Astrocyte (in vitro differentiated cells and primary cell): ENCODE measurements around the gene SLC35G4. TPM values are rescaled to one million over a fixed set of nuclear protein-coding genes. Genes with fewer than 3 reads are reported as not detected.

Experiments
- DNase-seq: peaks from one replicate; pipeline ENCODE4 v3.0.0-alpha.2; 2010; ENCODE audit warnings: low read depth
- FAIRE-seq: peaks from 2 replicates; lab custom pipeline; 2011; peaks lifted over from hg19 to GRCh38; lab: Jason Lieb, UNC
- H2AFZ ChIP-seq: 2 replicates; pipeline ENCODE4 v1.6.0; 2012; ENCODE audit warnings: low read depth, low read length, inconsistent platforms
- H3K27ac ChIP-seq: 2 replicates; pipeline ENCODE4 v1.5.1; 2011; ENCODE audit warnings: low read depth, low read length, inconsistent platforms
- H3K27me3 ChIP-seq: 2 replicates; pipeline ENCODE4 v1.6.0; 2011; ENCODE audit warnings: low read length, inconsistent platforms; ENCODE audit not compliant: insufficient read depth
- H3K36me3 ChIP-seq: 2 replicates; pipeline ENCODE4 v1.5.1; 2011; ENCODE audit warnings: low read length, inconsistent platforms; ENCODE audit not compliant: insufficient read depth
- H3K4me1 ChIP-seq: 2 replicates; pipeline ENCODE4 v1.5.1; 2011; ENCODE audit warnings: low read length, inconsistent platforms; ENCODE audit not compliant: insufficient read depth
- H3K4me2 ChIP-seq: 2 replicates; pipeline ENCODE4 v1.6.0; 2012; ENCODE audit warnings: low read length, inconsistent platforms
- H3K4me3 ChIP-seq: 2 replicates; pipeline ENCODE4 v1.5.1; 2011; ENCODE audit warnings: low read depth, mild to moderate bottlenecking, low read length, inconsistent platforms; ENCODE audit not compliant: insufficient read depth
- H3K79me2 ChIP-seq: 2 replicates; pipeline ENCODE4 v1.6.0; 2012; ENCODE audit warnings: mild to moderate bottlenecking, low read length, inconsistent platforms; ENCODE audit not compliant: insufficient read depth
- H3K9ac ChIP-seq: 2 replicates; pipeline ENCODE4 v1.6.0; 2012; ENCODE audit warnings: mild to moderate bottlenecking, low read length, inconsistent platforms
- H3K9me3 ChIP-seq: 2 replicates; pipeline ENCODE4 v1.5.1; 2012; ENCODE audit warnings: low read depth, mild to moderate bottlenecking, low read length, inconsistent platforms; ENCODE audit not compliant: insufficient read depth
- H4K20me1 ChIP-seq: 2 replicates; pipeline ENCODE4 v1.6.0; 2012; ENCODE audit warnings: low read length, inconsistent platforms; ENCODE audit not compliant: insufficient read depth
- H3K27ac Mint-ChIP-seq: one replicate; pipeline ENCODE4 v1.8.0; 2021; ENCODE audit warnings: mild to moderate bottlenecking, mixed read lengths; ENCODE audit not compliant: unreplicated experiment
- H3K27me3 Mint-ChIP-seq: one replicate; pipeline ENCODE4 v1.8.0; 2021; ENCODE audit warnings: low read depth, mixed read lengths; ENCODE audit not compliant: unreplicated experiment
- H3K36me3 Mint-ChIP-seq: one replicate; pipeline ENCODE4 v1.8.0; 2021; ENCODE audit warnings: low read depth, mixed read lengths; ENCODE audit not compliant: unreplicated experiment
- H3K4me1 Mint-ChIP-seq: one replicate; pipeline ENCODE4 v1.8.0; 2021; ENCODE audit warnings: low read depth, mixed read lengths; ENCODE audit not compliant: unreplicated experiment
- H3K4me3 Mint-ChIP-seq: one replicate; pipeline ENCODE4 v1.8.0; 2021; ENCODE audit warnings: mild to moderate bottlenecking, moderate library complexity, mixed read lengths; ENCODE audit not compliant: unreplicated experiment
- H3K9me3 Mint-ChIP-seq: one replicate; pipeline ENCODE4 v1.8.0; 2021; ENCODE audit warnings: mild to moderate bottlenecking, mixed read lengths; ENCODE audit not compliant: unreplicated experiment
- EZH2 ChIP-seq: IDR thresholded peaks from 2 replicates; pipeline ENCODE4 v1.6.1; 2012; ENCODE audit warnings: mild to moderate bottlenecking, low read length, inconsistent platforms; ENCODE audit not compliant: insufficient read depth
- total RNA-seq: library from RNA; stranded (reverse); gene quantifications from 2 replicates; pipeline ENCODE4 v1.2.1, GENCODE V29; 2021
- TF ChIP-seq, protein P1 (sequence below): IDR thresholded peaks from 2 replicates; pipeline ENCODE4 v1.5.1; 2011; ENCODE audit warnings: low read depth, mild to moderate bottlenecking, inconsistent platforms, low read length, moderate library complexity; ENCODE audit not compliant: insufficient read depth

The SLC35G4 gene
- total RNA-seq, 1 donor from 2014 or later: not detected

DNA sequence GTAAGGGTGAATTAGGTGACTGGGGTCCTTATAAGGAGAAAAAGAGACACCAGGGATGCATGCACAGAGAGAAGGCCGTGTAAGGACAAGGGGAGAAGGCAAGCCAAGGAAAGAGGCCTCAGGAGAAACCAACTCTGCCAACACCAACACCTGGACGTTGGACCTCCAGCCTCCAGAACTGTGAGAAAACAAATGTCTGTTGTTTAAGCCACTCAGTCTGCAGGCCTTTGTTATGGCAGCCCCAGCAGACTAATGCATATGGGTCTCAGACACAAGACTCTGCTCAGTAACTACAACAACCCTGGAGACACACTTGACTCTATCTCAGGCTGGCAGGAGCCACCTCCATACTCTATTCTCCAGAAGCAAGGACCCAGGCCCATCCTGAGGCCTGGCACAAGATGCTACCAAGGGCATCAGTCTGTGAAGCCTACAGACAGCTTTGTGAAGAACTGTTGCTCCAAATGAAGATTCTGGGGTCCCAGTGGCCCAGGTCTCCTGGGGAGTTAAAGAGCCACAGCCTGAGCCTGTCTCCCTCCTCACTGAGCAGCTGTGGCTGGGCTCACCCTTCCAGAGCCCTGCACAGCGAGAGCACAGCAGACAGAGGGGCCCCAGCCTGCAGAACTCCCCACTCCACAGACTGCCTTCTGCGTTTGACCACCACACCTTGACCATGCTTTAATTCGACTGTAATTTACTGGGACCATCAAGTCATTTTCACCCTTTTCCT, 43.0 kb upstream of the SLC35G4 start:
- Mint-ChIP-seq H3K27me3 (peaks cover 12% of the 10 kb centered on the region), H3K36me3 (no peaks in the 10 kb centered on the region), H3K4me3 (no peak overlapping the region), H3K27ac (no peak overlapping the region), H3K9me3 (no peaks in the 10 kb centered on the region), H3K4me1 (no peaks in the 10 kb centered on the region)
- H3K4me3 ChIP-seq: no peak overlapping the region
- no peak overlapping the region for H3K9ac ChIP-seq
- no peaks in the 10 kb centered on the region for H4K20me1 ChIP-seq
- H2AFZ ChIP-seq: no peak overlapping the region
- FAIRE-seq: no peak
- no peaks in the 10 kb centered on the region for H3K9me3 ChIP-seq
- no peak overlapping the region for H3K4me2 ChIP-seq
- no peaks in the 10 kb centered on the region for H3K4me1 ChIP-seq
- no peaks in the 10 kb centered on the region for H3K79me2 ChIP-seq
- no peaks in the 10 kb centered on the region for H3K36me3 ChIP-seq
- DNase-seq: no peak
- H3K27me3 ChIP-seq: peaks cover 3% of the 10 kb centered on the region
- TF ChIP-seq EZH2: no peak
- no peak overlapping the region for H3K27ac ChIP-seq

DNA sequence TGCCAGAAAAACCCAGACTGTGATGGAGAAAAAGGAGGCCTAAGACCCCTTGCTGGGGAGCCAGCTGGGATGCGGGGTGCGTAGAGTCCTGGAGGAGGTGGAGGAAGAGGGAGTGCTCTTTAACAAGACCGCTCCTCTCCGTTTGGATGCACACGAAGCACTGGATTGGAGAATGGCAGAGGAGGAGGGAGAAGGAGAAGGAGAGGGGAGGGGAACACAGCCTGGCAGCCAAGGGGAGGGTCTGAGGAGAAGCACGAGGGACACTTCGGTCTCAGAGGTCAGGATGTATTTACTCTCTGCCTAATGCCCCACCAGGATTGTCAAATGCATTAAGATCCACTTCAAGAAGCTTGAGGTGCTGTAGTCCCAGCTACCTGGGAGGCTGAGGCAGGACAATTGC, 42.0 kb upstream of the SLC35G4 start:
- Mint-ChIP-seq H3K27ac (no peak overlapping the region), H3K4me3 (no peak overlapping the region), H3K9me3 (no peaks in the 10 kb centered on the region), H3K36me3 (no peaks in the 10 kb centered on the region), H3K27me3 (peaks cover 16% of the 10 kb centered on the region), H3K4me1 (no peaks in the 10 kb centered on the region)
- Histone ChIP-seq H3K79me2 (no peaks in the 10 kb centered on the region), H3K27me3 (no peaks in the 10 kb centered on the region), H3K9ac (no peak overlapping the region), H3K4me2 (no peak overlapping the region), H3K27ac (no peak overlapping the region), H3K9me3 (no peaks in the 10 kb centered on the region), H3K36me3 (no peaks in the 10 kb centered on the region), H3K4me3 (no peak overlapping the region), H4K20me1 (no peaks in the 10 kb centered on the region), H3K4me1 (no peaks in the 10 kb centered on the region), H2AFZ (no peak overlapping the region)
- DNase-seq: no peak
- TF ChIP-seq, protein P1, sequence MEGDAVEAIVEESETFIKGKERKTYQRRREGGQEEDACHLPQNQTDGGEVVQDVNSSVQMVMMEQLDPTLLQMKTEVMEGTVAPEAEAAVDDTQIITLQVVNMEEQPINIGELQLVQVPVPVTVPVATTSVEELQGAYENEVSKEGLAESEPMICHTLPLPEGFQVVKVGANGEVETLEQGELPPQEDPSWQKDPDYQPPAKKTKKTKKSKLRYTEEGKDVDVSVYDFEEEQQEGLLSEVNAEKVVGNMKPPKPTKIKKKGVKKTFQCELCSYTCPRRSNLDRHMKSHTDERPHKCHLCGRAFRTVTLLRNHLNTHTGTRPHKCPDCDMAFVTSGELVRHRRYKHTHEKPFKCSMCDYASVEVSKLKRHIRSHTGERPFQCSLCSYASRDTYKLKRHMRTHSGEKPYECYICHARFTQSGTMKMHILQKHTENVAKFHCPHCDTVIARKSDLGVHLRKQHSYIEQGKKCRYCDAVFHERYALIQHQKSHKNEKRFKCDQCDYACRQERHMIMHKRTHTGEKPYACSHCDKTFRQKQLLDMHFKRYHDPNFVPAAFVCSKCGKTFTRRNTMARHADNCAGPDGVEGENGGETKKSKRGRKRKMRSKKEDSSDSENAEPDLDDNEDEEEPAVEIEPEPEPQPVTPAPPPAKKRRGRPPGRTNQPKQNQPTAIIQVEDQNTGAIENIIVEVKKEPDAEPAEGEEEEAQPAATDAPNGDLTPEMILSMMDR: no peak
- no peak for TF ChIP-seq EZH2
- FAIRE-seq: no peak

- H3K4me3 Mint-ChIP-seq: no peak overlapping the region
- no peak for DNase-seq
- H3K27ac Mint-ChIP-seq: no peak overlapping the region
- H3K27me3 ChIP-seq: no peaks in the 10 kb centered on the region
- H2AFZ ChIP-seq: no peak overlapping the region
- no peak for FAIRE-seq
- no peaks in the 10 kb centered on the region for H3K9me3 Mint-ChIP-seq
- no peaks in the 10 kb centered on the region for H3K4me1 Mint-ChIP-seq
- no peak overlapping the region for H3K4me3 ChIP-seq
- H3K79me2 ChIP-seq: no peaks in the 10 kb centered on the region
- H3K9me3 ChIP-seq: no peaks in the 10 kb centered on the region
- no peaks in the 10 kb centered on the region for H3K36me3 Mint-ChIP-seq
- H3K27me3 Mint-ChIP-seq: peaks cover 21% of the 10 kb centered on the region
- H3K36me3 ChIP-seq: no peaks in the 10 kb centered on the region
- H3K27ac ChIP-seq: no peak overlapping the region
- H3K9ac ChIP-seq: no peak overlapping the region
- H3K4me2 ChIP-seq: no peak overlapping the region
- no peaks in the 10 kb centered on the region for H3K4me1 ChIP-seq
- H4K20me1 ChIP-seq: no peaks in the 10 kb centered on the region
- TF ChIP-seq EZH2: no peak
- TF ChIP-seq, protein P1: no peak
These were observed 39.3 kb upstream of the SLC35G4 start for GRCh38 chr18:11570073-11570588.
